ENCODE data around the gene KRT6A.

- no peak for TF ChIP-seq CTCF (IDR thresholded peaks at IDR 0.05)
- TF ChIP-seq POLR2A (IDR thresholded peaks at IDR 0.05) = no peak
- no peak for TF ChIP-seq POLR2AphosphoS5 (IDR thresholded peaks at IDR 0.05)
Observed at GRCh38 chr12:52439845-52440244, 53.2 kb downstream of the KRT6A start.

Measured in prostate gland (tissue), 2 donors.